Activated naive CD8-positive, alpha-beta T cell treated with anti-CD3 and anti-CD28 coated beads for 36 hours (primary cell): ENCODE measurements around the gene MPST. TPM values are rescaled to one million over a fixed set of nuclear protein-coding genes. Genes with fewer than 3 reads are reported as not detected.
"Not testable (repeated sequence)": the region's sequence is repeated elsewhere in the genome, so short reads cannot be mapped to it uniquely, and the experiment has no call there.

Experiments used
- DNase-seq: peaks from one replicate; pipeline ENCODE4 v3.0.0; 2021
- H3K27ac Mint-ChIP-seq: one replicate; pipeline ENCODE4 v1.8.0; 2022; ENCODE audit warnings: mild to moderate bottlenecking, moderate library complexity, mixed read lengths
- H3K27me3 Mint-ChIP-seq: one replicate; pipeline ENCODE4 v1.8.0; 2022; ENCODE audit warnings: mild to moderate bottlenecking, mixed read lengths
- H3K36me3 Mint-ChIP-seq: one replicate; pipeline ENCODE4 v1.8.0; 2021; ENCODE audit warnings: mild to moderate bottlenecking, mixed read lengths
- H3K4me1 Mint-ChIP-seq: one replicate; pipeline ENCODE4 v1.8.0; 2021; ENCODE audit warnings: mixed read lengths
- H3K4me3 Mint-ChIP-seq: one replicate; pipeline ENCODE4 v1.8.0; 2022; ENCODE audit warnings: mild to moderate bottlenecking, moderate library complexity, mixed read lengths
- H3K9me3 Mint-ChIP-seq: one replicate; pipeline ENCODE4 v1.8.0; 2022; ENCODE audit warnings: mixed read lengths
- total RNA-seq, 2 experiments: library from RNA; stranded (reverse); gene quantifications; one replicate each; pipeline ENCODE4 v1.2.3, GENCODE V29; 2021

Gene MPST
- total RNA-seq: 1 to 10 TPM; 5.5 to 5.6 TPM

- Mint-ChIP-seq H3K27ac (peak within 1 kb of the TSS; percentile 38), H3K4me3 (peak within 1 kb of the TSS; percentile 83)
These were observed at the start of gene MPST, which contains the start of gene TST for GRCh38 chr22:37019309-37020191. Gene MPST (plus strand): TSS chr22:37019742. CDS start chr22:37019837, 95 bp downstream. Gene TST (minus strand): TSS chr22:37019447. CDS start chr22:37018732, 715 bp downstream.

DNA sequence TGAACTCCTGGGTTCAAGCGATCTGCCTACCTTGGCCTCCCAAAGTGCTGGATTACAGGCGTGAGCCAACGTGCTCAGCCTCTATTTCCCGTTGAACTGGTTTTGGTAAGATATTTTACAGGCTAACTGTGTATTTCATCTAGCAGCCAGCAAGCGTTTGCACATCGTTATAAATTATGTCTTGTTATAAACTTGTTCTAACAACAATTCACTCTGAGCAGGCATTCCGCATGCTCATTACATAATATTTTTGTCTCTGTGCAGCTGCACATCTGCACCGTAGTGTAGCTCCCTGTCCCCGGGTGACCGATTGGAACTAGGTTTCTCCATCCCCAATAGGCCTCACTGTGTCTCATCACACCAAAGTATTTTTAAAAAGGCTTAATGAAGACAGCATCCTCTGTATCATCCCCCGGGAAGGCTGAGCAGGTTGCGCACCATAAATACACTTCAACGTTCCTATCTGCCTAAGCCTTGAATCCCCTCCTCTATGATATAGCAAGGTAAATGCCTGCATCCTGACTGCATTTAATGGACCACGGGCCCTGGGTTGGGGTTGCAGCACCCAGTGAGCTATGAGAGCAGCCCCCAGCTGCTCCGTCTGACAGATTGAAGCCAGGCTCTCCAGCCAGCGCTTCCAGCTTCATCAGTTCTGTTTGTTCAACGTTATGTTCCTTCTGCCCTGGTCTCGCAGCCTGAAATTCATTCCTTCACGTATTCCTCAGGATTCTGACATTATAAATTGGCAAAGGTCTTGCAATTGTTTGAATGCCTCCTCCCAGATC is 48.0 kb upstream of the MPST start:
- H3K27ac Mint-ChIP-seq: no peak overlapping the region
- H3K4me1 Mint-ChIP-seq: no peaks in the 10 kb centered on the region
- H3K9me3 Mint-ChIP-seq: no peaks in the 10 kb centered on the region
- H3K4me3 Mint-ChIP-seq: no peak overlapping the region
- H3K27me3 Mint-ChIP-seq: peaks cover 6% of the 10 kb centered on the region
- H3K36me3 Mint-ChIP-seq: no peaks in the 10 kb centered on the region
- no peak for DNase-seq

More at GRCh38 chr22:37019309-37020191, at the start of gene MPST, which contains the start of gene TST:
- H3K27me3 Mint-ChIP-seq: peaks cover 35% of the 10 kb centered on the region
- H3K36me3 Mint-ChIP-seq: no peaks in the 10 kb centered on the region
- H3K9me3 Mint-ChIP-seq: no peaks in the 10 kb centered on the region
- peak; percentile 54 for DNase-seq
- H3K4me1 Mint-ChIP-seq: peaks cover 4% of the 10 kb centered on the region

GRCh38 chr22:36976606-36977005 is 42.9 kb upstream of the MPST start:
- H3K4me3 Mint-ChIP-seq: no peak overlapping the region
- no peaks in the 10 kb centered on the region for H3K27me3 Mint-ChIP-seq
- DNase-seq: no peak
- H3K36me3 Mint-ChIP-seq: no peaks in the 10 kb centered on the region
- peaks cover 10% of the 10 kb centered on the region for H3K4me1 Mint-ChIP-seq
- H3K9me3 Mint-ChIP-seq: no peaks in the 10 kb centered on the region
- no peak overlapping the region for H3K27ac Mint-ChIP-seq

DNA sequence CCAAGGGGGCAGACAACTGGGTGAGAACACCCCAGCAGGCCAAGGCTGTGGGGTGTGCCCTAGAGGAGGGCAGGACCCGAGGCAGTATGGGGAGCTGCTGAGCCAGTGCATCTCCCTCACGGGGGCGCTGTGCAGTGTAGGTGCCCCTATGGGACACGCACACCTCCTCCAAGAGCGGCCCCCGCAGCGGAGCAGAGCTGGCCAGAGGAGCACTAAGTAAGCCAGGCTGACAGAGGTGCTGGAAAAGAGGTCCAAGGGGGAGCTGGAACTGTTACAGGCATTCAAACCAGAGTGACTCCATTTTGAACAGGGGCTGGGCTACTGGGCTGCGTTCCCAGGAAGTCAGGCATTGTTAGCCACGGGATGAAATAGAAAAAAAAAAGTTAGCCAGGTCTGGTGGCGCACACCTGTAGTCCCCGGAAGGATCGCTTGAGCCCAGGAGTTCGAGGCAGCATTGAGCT is 42.1 kb upstream of the MPST start:
- Mint-ChIP-seq H3K27ac (peak overlapping the region; percentile 90), H3K4me3 (peak overlapping the region; percentile 80), H3K36me3 (no peaks in the 10 kb centered on the region), H3K9me3 (no peaks in the 10 kb centered on the region), H3K27me3 (peaks cover 5% of the 10 kb centered on the region), H3K4me1 (peaks cover 10% of the 10 kb centered on the region)
- peak; percentile 84 for DNase-seq

DNA sequence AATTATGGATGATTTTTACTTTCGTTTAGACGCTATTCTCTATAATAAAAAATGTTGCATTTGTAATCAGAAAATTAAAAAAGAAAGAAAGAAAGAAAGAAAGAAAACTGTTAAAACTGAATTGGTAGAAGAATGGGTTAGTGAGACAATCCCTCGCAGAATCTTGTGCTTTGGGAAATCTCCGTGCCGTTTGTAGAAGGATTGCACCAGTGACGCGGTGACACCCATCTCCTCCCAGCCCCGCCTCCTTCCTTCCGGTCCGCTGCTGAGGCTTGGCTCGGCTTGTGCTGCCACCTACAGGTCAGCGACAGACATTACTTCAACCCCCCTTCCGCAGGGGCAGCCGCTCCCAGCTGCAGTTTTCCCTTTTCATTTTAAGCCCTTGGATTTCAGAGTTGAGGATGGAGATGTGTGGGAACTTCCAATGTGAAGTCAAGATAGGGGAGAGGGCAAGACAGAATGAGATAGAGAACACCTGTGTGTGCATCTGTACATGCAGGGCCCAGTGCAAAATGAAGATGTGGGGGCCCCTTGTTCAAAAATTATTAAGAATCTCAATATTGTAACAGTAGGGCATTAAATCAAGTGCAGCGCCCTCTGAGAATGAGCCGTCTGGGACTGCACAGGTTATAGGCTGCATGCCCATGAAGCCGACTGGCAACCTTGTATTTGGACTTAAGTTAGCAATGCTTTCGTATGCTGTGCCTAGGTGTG is 41.4 kb upstream of the MPST start:
- H3K9me3 Mint-ChIP-seq: no peaks in the 10 kb centered on the region
- H3K4me1 Mint-ChIP-seq: peaks cover 10% of the 10 kb centered on the region
- peak overlapping the region; percentile 80 for H3K4me3 Mint-ChIP-seq
- peaks cover 5% of the 10 kb centered on the region for H3K27me3 Mint-ChIP-seq
- DNase-seq: peak; percentile 90
- no peaks in the 10 kb centered on the region for H3K36me3 Mint-ChIP-seq
- H3K27ac Mint-ChIP-seq: peak overlapping the region; percentile 90

GRCh38 chr22:36979016-36979910 is 40.3 kb upstream of the MPST start:
- Mint-ChIP-seq H3K27ac (no peak overlapping the region), H3K27me3 (peaks cover 11% of the 10 kb centered on the region), H3K4me1 (peaks cover 10% of the 10 kb centered on the region), H3K4me3 (no peak overlapping the region), H3K9me3 (no peaks in the 10 kb centered on the region), H3K36me3 (no peaks in the 10 kb centered on the region)
- no peak for DNase-seq

GRCh38 chr22:36981247-36981775 is 38.2 kb upstream of the MPST start:
- Mint-ChIP-seq H3K27me3 (peaks cover 11% of the 10 kb centered on the region), H3K36me3 (peaks cover 8% of the 10 kb centered on the region), H3K9me3 (peaks cover 12% of the 10 kb centered on the region), H3K4me3 (no peak overlapping the region), H3K4me1 (peaks cover 10% of the 10 kb centered on the region), H3K27ac (no peak overlapping the region)
- no peak for DNase-seq

DNA sequence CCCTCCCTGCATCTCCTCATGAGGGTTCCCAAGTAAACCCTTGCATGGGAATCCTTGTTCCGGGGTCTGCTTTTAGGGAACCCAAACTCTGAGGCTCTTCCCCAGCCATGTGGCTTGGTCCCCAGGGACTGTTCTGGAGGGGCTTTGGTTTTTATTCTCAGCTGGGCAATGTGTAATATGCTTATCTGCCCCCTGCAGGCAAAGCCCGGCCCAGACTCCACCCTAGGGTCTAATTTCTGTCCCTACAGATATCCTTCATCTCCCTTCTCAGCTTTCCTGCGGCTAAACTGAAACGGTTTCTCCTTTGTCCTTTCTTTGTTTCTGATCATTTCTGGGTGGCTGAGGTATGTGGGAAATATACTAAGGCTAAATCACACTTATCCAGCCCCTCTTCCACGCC is 37.4 kb upstream of the MPST start:
- no peak overlapping the region for H3K27ac Mint-ChIP-seq
- no peak for DNase-seq
- no peak overlapping the region for H3K4me3 Mint-ChIP-seq
- H3K9me3 Mint-ChIP-seq: peaks cover 12% of the 10 kb centered on the region
- H3K36me3 Mint-ChIP-seq: peaks cover 8% of the 10 kb centered on the region
- peaks cover 8% of the 10 kb centered on the region for H3K4me1 Mint-ChIP-seq
- peaks cover 11% of the 10 kb centered on the region for H3K27me3 Mint-ChIP-seq

DNA sequence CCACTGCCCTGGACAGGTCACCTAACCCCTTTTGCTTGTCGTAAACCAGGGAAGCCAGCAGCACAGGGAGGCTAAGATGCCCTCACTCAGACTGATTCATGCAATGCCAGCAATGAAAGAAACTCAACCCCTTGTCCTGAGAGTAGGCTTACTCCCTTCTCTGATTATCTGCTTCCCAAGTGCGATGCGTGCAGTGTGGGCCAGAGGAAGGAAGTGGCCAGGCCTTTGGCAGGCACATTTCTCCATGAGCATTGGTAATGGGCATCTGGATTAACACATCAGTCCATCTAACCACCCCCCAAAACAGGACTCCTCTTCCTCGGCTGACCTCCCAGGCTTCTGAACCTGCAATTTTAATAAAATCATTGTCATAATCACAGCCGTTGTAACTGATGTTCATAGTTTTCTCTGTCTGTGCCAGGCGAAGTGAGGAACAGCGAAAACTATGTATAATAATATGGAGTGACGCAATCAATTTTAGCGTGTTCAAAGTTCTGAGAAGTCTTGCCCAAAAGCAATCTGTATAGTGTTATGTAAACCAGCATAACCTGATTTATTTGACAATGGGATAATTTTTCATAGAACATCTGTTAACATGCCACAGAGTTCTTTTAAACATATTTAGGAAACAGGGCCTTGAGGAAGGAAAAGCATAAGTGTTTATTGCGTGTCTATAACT is 34.2 kb upstream of the MPST start:
- Mint-ChIP-seq H3K4me1 (no peaks in the 10 kb centered on the region), H3K9me3 (peaks cover 12% of the 10 kb centered on the region), H3K36me3 (peaks cover 8% of the 10 kb centered on the region), H3K4me3 (no peak overlapping the region), H3K27me3 (peaks cover 24% of the 10 kb centered on the region), H3K27ac (no peak overlapping the region)
- no peak for DNase-seq

- H3K36me3 Mint-ChIP-seq: peaks cover 8% of the 10 kb centered on the region
- H3K27ac Mint-ChIP-seq: no peak overlapping the region
- peak; percentile 45 for DNase-seq
- peaks cover 12% of the 10 kb centered on the region for H3K9me3 Mint-ChIP-seq
- no peak overlapping the region for H3K4me3 Mint-ChIP-seq
- peaks cover 30% of the 10 kb centered on the region for H3K27me3 Mint-ChIP-seq
- no peaks in the 10 kb centered on the region for H3K4me1 Mint-ChIP-seq
These were observed 33.2 kb upstream of the MPST start for GRCh38 chr22:36986242-36986821.

DNA sequence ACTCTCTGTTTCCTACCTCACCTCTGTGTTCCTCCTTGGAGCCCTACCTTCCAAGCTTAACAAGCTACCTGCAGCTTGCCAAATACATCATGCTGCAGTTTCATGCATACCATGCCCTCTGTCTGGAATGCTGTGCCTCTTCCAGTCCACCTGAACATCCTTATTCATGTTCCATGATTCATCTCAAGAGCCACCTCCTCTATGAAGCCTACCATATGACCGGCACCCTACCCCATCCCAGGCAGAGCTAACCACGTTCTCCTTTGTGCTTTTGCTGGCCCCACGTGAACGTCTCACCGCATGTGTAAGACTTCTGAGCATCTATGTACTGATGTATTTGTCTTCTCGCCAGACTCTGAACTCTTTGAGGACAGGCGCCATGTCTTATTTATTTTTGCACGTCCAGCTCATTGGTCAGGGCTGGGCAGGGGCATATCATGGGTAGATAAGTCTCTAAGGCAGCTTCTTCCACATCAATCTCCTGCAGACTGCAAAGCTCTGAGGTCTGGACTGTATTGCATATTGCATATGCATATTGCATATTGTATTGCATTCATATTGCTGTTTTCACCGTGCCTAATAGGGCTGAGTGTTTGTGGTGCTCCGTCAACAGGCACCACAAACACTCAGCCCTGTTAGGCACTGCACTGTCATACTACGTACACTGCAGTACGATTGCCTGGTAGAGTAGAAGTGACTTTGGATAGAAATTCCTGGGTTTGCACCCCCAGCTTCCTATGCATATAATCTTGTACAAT is 31.3 kb upstream of the MPST start:
- Mint-ChIP-seq H3K36me3 (peaks cover 8% of the 10 kb centered on the region), H3K4me1 (no peaks in the 10 kb centered on the region), H3K9me3 (peaks cover 12% of the 10 kb centered on the region), H3K27me3 (peaks cover 27% of the 10 kb centered on the region), H3K27ac (no peak overlapping the region), H3K4me3 (no peak overlapping the region)
- no peak for DNase-seq

- not testable (repeated sequence) for H3K4me3 Mint-ChIP-seq, H3K36me3 Mint-ChIP-seq, H3K27ac Mint-ChIP-seq, H3K4me1 Mint-ChIP-seq, DNase-seq
- Mint-ChIP-seq H3K27me3 (peaks cover 21% of the 10 kb centered on the region), H3K9me3 (peaks cover 12% of the 10 kb centered on the region)
These were observed 30.5 kb upstream of the MPST start for GRCh38 chr22:36989012-36989411.
